PC-3 (cell line): Measurements from ENCODE around the gene UBE2E2. TPM values are rescaled to one million over a fixed set of nuclear protein-coding genes. Genes with fewer than 3 reads are reported as not detected.

Source experiments
- ATAC-seq: fragments of 200-7000 bp; cut with Tn5 transposase; 2 replicates; pipeline ENCODE4 v1.9.1; 2020; ENCODE audit warnings: mild to moderate bottlenecking, moderate library complexity
- BruUV-seq: library from RNA; stranded (reverse); fragments of 400-500 nt; replicated peaks from 2 replicates; lab custom pipeline; 2021; lab: Mats Ljungman, UMichigan
- CTCF ChIA-PET: fragments of 300-600 bp; sonication (Branson Sonifier 250); formaldehyde crosslinking; loops from one replicate; lab custom pipeline; 2022; ENCODE audit warnings: antibody characterized with exemption; lab: Charles Lee
- POLR2A ChIA-PET: fragments of 300-600 bp; sonication (Branson Sonifier 250); formaldehyde crosslinking; loops from one replicate; lab custom pipeline; 2022; ENCODE audit warnings: antibody characterized with exemption; ENCODE audit not compliant: unreplicated experiment; lab: Charles Lee
- DNase-seq: peaks from one replicate; pipeline ENCODE4 v3.0.0-alpha.2; 2015
- H2AFZ ChIP-seq: fragments of 300-600 bp; sonication (generic); 2 replicates; pipeline ENCODE4 v1.6.0; 2016; ENCODE audit warnings: antibody characterized with exemption, low read length
- H3F3A ChIP-seq: fragments of 300-600 bp; sonication (generic); one replicate; pipeline ENCODE4 v1.6.0; 2017; ENCODE audit warnings: antibody characterized with exemption, low read length, control low read depth, mild to moderate bottlenecking; ENCODE audit not compliant: unreplicated experiment
- H3K27ac ChIP-seq: fragments of 300-600 bp; sonication (generic); 2 replicates; pipeline ENCODE4 v1.5.1; 2016; ENCODE audit warnings: mild to moderate bottlenecking, low read length
- H3K27me3 ChIP-seq: fragments of 300-600 bp; sonication (generic); 2 replicates; pipeline ENCODE4 v1.6.1; 2016; ENCODE audit warnings: low read length, mixed read lengths
- H3K36me3 ChIP-seq: fragments of 300-600 bp; sonication (generic); 2 replicates; pipeline ENCODE4 v1.6.1; 2016; ENCODE audit warnings: low read depth, mixed run types, low read length, mixed read lengths
- H3K4me1 ChIP-seq: fragments of 300-600 bp; sonication (generic); 2 replicates; pipeline ENCODE4 v1.5.1; 2016; ENCODE audit warnings: low read length; ENCODE audit not compliant: insufficient read depth
- H3K4me2 ChIP-seq: fragments of 300-600 bp; sonication (generic); 2 replicates; pipeline ENCODE4 v1.6.0; 2016; ENCODE audit warnings: low read length
- H3K4me3 ChIP-seq: fragments of 300-600 bp; sonication (generic); 2 replicates; pipeline ENCODE4 v1.5.1; 2016; ENCODE audit warnings: mild to moderate bottlenecking, low read length, mixed read lengths
- H3K79me2 ChIP-seq: fragments of 300-600 bp; sonication (generic); 2 replicates; pipeline ENCODE4 v1.6.1; 2017; ENCODE audit warnings: low read length, mixed read lengths
- H3K9ac ChIP-seq: fragments of 300-600 bp; sonication (generic); 2 replicates; pipeline ENCODE4 v1.6.0; 2016; ENCODE audit warnings: mild to moderate bottlenecking, low read length
- H3K9me2 ChIP-seq: fragments of 300-600 bp; sonication (generic); replicated peaks from 2 replicates; pipeline ENCODE4 v1.6.1; 2016; ENCODE audit warnings: mixed run types, low read length, mixed read lengths
- H3K9me3 ChIP-seq: fragments of 300-600 bp; sonication (generic); 2 replicates; pipeline ENCODE4 v1.6.1; 2016; ENCODE audit warnings: low read length, mixed read lengths
- H4K20me1 ChIP-seq: fragments of 300-600 bp; sonication (generic); 2 replicates; pipeline ENCODE4 v1.6.1; 2016; ENCODE audit warnings: low read length, mixed read lengths
- CTCF ChIP-seq: fragments of 300-600 bp; sonication (generic); conservative IDR thresholded peaks from 2 replicates; pipeline ENCODE4 v1.5.1; 2017; ENCODE audit warnings: antibody characterized with exemption, low read depth, mild to moderate bottlenecking, low read length
- EZH2 ChIP-seq: fragments of 300-600 bp; sonication (generic); IDR thresholded peaks from one replicate; pipeline ENCODE4 v1.6.1; 2017; ENCODE audit warnings: antibody characterized with exemption, mild to moderate bottlenecking, low read length; ENCODE audit not compliant: unreplicated experiment
- EZH2phosphoT487 ChIP-seq: fragments of 300-600 bp; sonication (generic); IDR thresholded peaks from 2 replicates; pipeline ENCODE4 v1.6.1; 2018; ENCODE audit warnings: mild to moderate bottlenecking, antibody characterized with exemption, low read length, borderline replicate concordance
- intact Hi-C: fragments of 100-400 bp; cut with micrococcal nuclease; formaldehyde crosslinking; loops from 2 replicates; pipeline ENCODE4 v1.9.0; 2023
- total RNA-seq: library from RNA; depleted of rRNA; stranded (reverse); fragments of >200 nt; gene quantifications from 2 replicates; pipeline ENCODE4 v1.2.3, GENCODE V29; 2014

The UBE2E2 gene
- total RNA-seq, 1 experiment from 2014 or later = 25.6 TPM

GRCh38 chr3:23553353-23553752, 350.2 kb downstream of the UBE2E2 start:
- CTCF ChIA-PET = no interaction called here
- POLR2A ChIA-PET = no interaction called here

GRCh38 chr3:23565041-23565775, 362.1 kb downstream of the UBE2E2 start:
- intact Hi-C loops = no loop called here
- Histone ChIP-seq H4K20me1 (no peaks in the 10 kb centered on the region), H3K9me2 (no peaks in the 10 kb centered on the region), H3K79me2 (no peaks in the 10 kb centered on the region), H3K4me2 (peak overlapping the region; percentile 27), H3K27me3 (no peaks in the 10 kb centered on the region), H3K4me1 (peaks cover 25% of the 10 kb centered on the region), H3F3A (no peaks in the 10 kb centered on the region), H3K9ac (no peak overlapping the region), H2AFZ (no peak overlapping the region), H3K36me3 (no peaks in the 10 kb centered on the region), H3K4me3 (no peak overlapping the region), H3K9me3 (no peaks in the 10 kb centered on the region), H3K27ac (0 out of 2 replicates have a peak overlapping the region, but pooled peaks have one; percentile 3)
- BruUV-seq = no TSS peak
- CTCF ChIA-PET = interaction anchor here (0.7 kb wide), 1 partner anchor 399 kb away, joined by 16 read pairs; no protein-coding TSS in a partner anchor
- ATAC-seq (peak; percentile 47), DNase-seq (peak; percentile 44)
- POLR2A ChIA-PET = no interaction called here
- TF ChIP-seq EZH2 (no peak), EZH2phosphoT487 (no peak), CTCF (no peak)

More at GRCh38 chr3:23553353-23553752, 350.2 kb downstream of the UBE2E2 start:
- Histone ChIP-seq H3K4me1 (peaks cover 13% of the 10 kb centered on the region), H4K20me1 (no peaks in the 10 kb centered on the region), H3K4me2 (no peak overlapping the region), H3K27ac (no peak overlapping the region), H3K9ac (no peak overlapping the region), H2AFZ (no peak overlapping the region), H3K9me3 (no peaks in the 10 kb centered on the region), H3K9me2 (no peaks in the 10 kb centered on the region), H3K27me3 (no peaks in the 10 kb centered on the region), H3K79me2 (no peaks in the 10 kb centered on the region), H3K4me3 (no peak overlapping the region), H3K36me3 (no peaks in the 10 kb centered on the region), H3F3A (no peaks in the 10 kb centered on the region)
- DNase-seq = no peak
- intact Hi-C loops = no loop called here
- TF ChIP-seq CTCF (no peak), EZH2phosphoT487 (no peak), EZH2 (no peak)
- no TSS peak for BruUV-seq
- ATAC-seq = no peak

- BruUV-seq = no TSS peak
- ATAC-seq = no peak
- POLR2A ChIA-PET = no interaction called here
Observed at GRCh38 chr3:23566499-23566898, 363.4 kb downstream of the UBE2E2 start.

More at GRCh38 chr3:23566499-23566898, 363.4 kb downstream of the UBE2E2 start:
- Histone ChIP-seq H3K79me2 (no peaks in the 10 kb centered on the region), H2AFZ (no peak overlapping the region), H3K9me2 (no peaks in the 10 kb centered on the region), H3K36me3 (no peaks in the 10 kb centered on the region), H3K9me3 (no peaks in the 10 kb centered on the region), H3K27ac (no peak overlapping the region), H3K27me3 (no peaks in the 10 kb centered on the region), H3K4me1 (peaks cover 25% of the 10 kb centered on the region), H3K4me3 (no peak overlapping the region), H3F3A (no peaks in the 10 kb centered on the region), H3K4me2 (no peak overlapping the region), H3K9ac (no peak overlapping the region), H4K20me1 (no peaks in the 10 kb centered on the region)
- CTCF ChIA-PET = no interaction called here
- intact Hi-C loops = no loop called here
- no peak for DNase-seq
- TF ChIP-seq EZH2 (no peak), EZH2phosphoT487 (no peak), CTCF (no peak)
